SK-N-SH (cell line): Measurements from ENCODE around the gene MKRN1. TPM values are rescaled to one million over a fixed set of nuclear protein-coding genes. Genes with fewer than 3 reads are reported as not detected.

Experiments
- CTCF ChIA-PET: fragments of 300-600, 350-600 bp; formaldehyde crosslinking; extraction: SDS; loops from one replicate; lab custom pipeline; 2021; lab: Yijun Ruan, JAX
- POLR2A ChIA-PET: fragments of 350-600 bp; sonication (Branson Sonifier 250); formaldehyde crosslinking; extraction: SDS; loops from one replicate; lab custom pipeline; 2020; ENCODE audit warnings: antibody characterized with exemption, inconsistent platforms; lab: Yijun Ruan, JAX
- DNase-seq: peaks from one replicate; pipeline ENCODE4 v3.0.0; 2012
- H2AFZ ChIP-seq: fragments of 200-600 bp; sonication (generic); 2 replicates; pipeline ENCODE4 v1.8.1; 2016; ENCODE audit warnings: antibody characterized with exemption, mild to moderate bottlenecking, low read depth
- H3F3A ChIP-seq: fragments of 200-600 bp; sonication (generic); replicated peaks from 2 replicates; pipeline ENCODE3; 2016; ENCODE audit warnings: antibody characterized with exemption, mild to moderate bottlenecking; ENCODE audit not compliant: insufficient read depth
- H3K27ac ChIP-seq, 2 experiments: fragments of 200-500 bp in 1 of 2; fragments of 200-600 bp in 1 of 2; sonication (Bioruptor generic) in 1 of 2; sonication (generic), shearing (Covaris generic) in 1 of 2; 2 replicates each; pipeline versions ENCODE4 v1.5.1 to v1.6.1; 2014 to 2016; ENCODE audit warnings: low read depth in 2 of 2, inconsistent platforms in 1 of 2, low read length in 1 of 2, mild to moderate bottlenecking in 1 of 2, mixed read lengths in 1 of 2
- H3K27me3 ChIP-seq: fragments of 200-600 bp; sonication (generic), shearing (Covaris generic); 2 replicates; pipeline ENCODE4 v1.6.1; 2016; ENCODE audit warnings: mixed run types; ENCODE audit not compliant: insufficient read depth
- H3K36me3 ChIP-seq, 2 experiments: fragments of 200-500 bp in 1 of 2; fragments of 200-600 bp in 1 of 2; sonication (Bioruptor generic) in 1 of 2; sonication (generic) in 1 of 2; replicated peaks in 1 of 2; 2 replicates each; pipeline versions ENCODE3 to v1.5.1; 2014 to 2016; ENCODE audit warnings: low read length in 1 of 2, mild to moderate bottlenecking in 1 of 2; ENCODE audit not compliant: insufficient read depth in 2 of 2, control insufficient read depth in 1 of 2
- H3K4me1 ChIP-seq, 2 experiments: fragments of 200-500 bp in 1 of 2; fragments of 200-600 bp in 1 of 2; sonication (Bioruptor generic) in 1 of 2; sonication (generic), shearing (Covaris generic) in 1 of 2; 2 replicates each; pipeline versions ENCODE4 v1.5.1 to v1.6.1; 2014 to 2016; ENCODE audit warnings: low read depth in 1 of 2, low read length in 1 of 2, mixed run types in 1 of 2; ENCODE audit not compliant: insufficient read depth in 2 of 2, control insufficient read depth in 1 of 2
- H3K4me2 ChIP-seq: fragments of 200-600 bp; sonication (generic), shearing (Covaris generic); 2 replicates; pipeline ENCODE4 v1.6.1; 2017; ENCODE audit warnings: mixed run types
- H3K4me3 ChIP-seq, 2 experiments: fragments of 200-500 bp in 1 of 2; fragments of 200-600 bp in 1 of 2; sonication (Bioruptor generic) in 1 of 2; sonication (generic), shearing (Covaris generic) in 1 of 2; 2 replicates each; pipeline versions ENCODE4 v1.5.1 to v1.8.1; 2014 to 2016; ENCODE audit warnings: low read depth in 2 of 2, inconsistent platforms in 1 of 2, low read length in 1 of 2, mild to moderate bottlenecking in 1 of 2, mixed read lengths in 1 of 2, moderate library complexity in 1 of 2
- H3K79me2 ChIP-seq: fragments of 200-600 bp; sonication (generic); 2 replicates; pipeline ENCODE4 v1.8.1; 2017; ENCODE audit warnings: mild to moderate bottlenecking; ENCODE audit not compliant: insufficient read depth
- H3K9ac ChIP-seq: fragments of 200-600 bp; sonication (generic); 2 replicates; pipeline ENCODE4 v1.6.1; 2017; ENCODE audit warnings: mixed run types
- H3K9me2 ChIP-seq: fragments of 200-600 bp; sonication (generic); 2 replicates; pipeline ENCODE4 v1.6.1; 2017; ENCODE audit warnings: mixed run types
- H3K9me3 ChIP-seq: fragments of 200-600 bp; sonication (generic); 2 replicates; pipeline ENCODE4 v1.6.1; 2017; ENCODE audit warnings: mixed run types, mild to moderate bottlenecking, moderate library complexity
- H4K20me1 ChIP-seq: fragments of 200-600 bp; sonication (generic); 2 replicates; pipeline ENCODE4 v1.6.1; 2017; ENCODE audit warnings: mild to moderate bottlenecking, mixed run types; ENCODE audit not compliant: insufficient read depth
- ELF1 ChIP-seq: IDR thresholded peaks from 2 replicates; pipeline ENCODE4 v1.4.0; 2012
- EP300 ChIP-seq, 2 experiments: IDR thresholded peaks; 2 replicates each; pipeline versions ENCODE4 v1.4.0 to v1.6.1; 2012; ENCODE audit warnings: borderline replicate concordance in 1 of 2, low read depth in 1 of 2, low read length in 1 of 2
- EZH2phosphoT487 ChIP-seq: fragments of 200-600 bp; sonication (generic); IDR thresholded peaks from 2 replicates; pipeline ENCODE4 v1.6.1; 2017; ENCODE audit warnings: low read depth, mixed run types, mild to moderate bottlenecking, antibody characterized with exemption, moderate library complexity, borderline replicate concordance
- FOSL2 ChIP-seq: IDR thresholded peaks from 2 replicates; pipeline ENCODE4 v1.4.0; 2012; ENCODE audit warnings: low read depth, mild to moderate bottlenecking, moderate library complexity, borderline replicate concordance
- FOXJ3 ChIP-seq: sonication (generic); formaldehyde crosslinking; IDR thresholded peaks from 2 replicates; pipeline ENCODE4 v1.5.1; 2020; ENCODE audit warnings: mild to moderate bottlenecking, missing genetic modification reagents
- GABPA ChIP-seq: IDR thresholded peaks from 2 replicates; pipeline ENCODE4 v1.4.0; 2012; ENCODE audit warnings: low read depth, mild to moderate bottlenecking
- GATA2 ChIP-seq: sonication (generic); formaldehyde crosslinking; IDR thresholded peaks from 2 replicates; pipeline ENCODE4 v1.5.0; 2020; ENCODE audit warnings: mild to moderate bottlenecking, missing genetic modification reagents
- NFIC ChIP-seq: IDR thresholded peaks from 2 replicates; pipeline ENCODE4 v1.4.0; 2012; ENCODE audit warnings: borderline replicate concordance
- RCOR1 ChIP-seq: fragments of 150-350 bp; IDR thresholded peaks from 2 replicates; pipeline ENCODE4 v1.6.1; 2017; ENCODE audit warnings: antibody characterized with exemption, low read length
- RFX5 ChIP-seq: IDR thresholded peaks from 2 replicates; pipeline ENCODE4 v1.6.1; 2012; ENCODE audit warnings: mild to moderate bottlenecking, improper control_type of control experiment, low read length
- RXRA ChIP-seq: IDR thresholded peaks from 2 replicates; pipeline ENCODE4 v1.4.0; 2012; ENCODE audit warnings: low read depth, mild to moderate bottlenecking, borderline replicate concordance
- SIN3A ChIP-seq: IDR thresholded peaks from 2 replicates; pipeline ENCODE4 v1.6.1; 2012; ENCODE audit warnings: low read depth, mild to moderate bottlenecking, low read length, moderate library complexity, borderline replicate concordance
- TEAD4 ChIP-seq: IDR thresholded peaks from 2 replicates; pipeline ENCODE4 v1.4.0; 2012; ENCODE audit warnings: mild to moderate bottlenecking, borderline replicate concordance; ENCODE audit not compliant: insufficient read depth
- YY1 ChIP-seq: IDR thresholded peaks from 2 replicates; pipeline ENCODE4 v1.4.0; 2012; ENCODE audit warnings: low read depth, mild to moderate bottlenecking
- WGBS: methylation state at CpG from one replicate; pipeline ENCODE4 v1.1.6; 2017; ENCODE audit warnings: low lambda C conversion rate; 5-methylcytosine and 5-hydroxymethylcytosine counted together
- polyA plus RNA-seq, 3 experiments: library from polyadenylated mRNA; depleted of rRNA; stranded (reverse); fragments of >200 nt; gene quantifications; 2 replicates each; pipeline ENCODE4 v1.2.3, GENCODE V29; 2012
- TF ChIP-seq, protein P1 (sequence below): IDR thresholded peaks from 2 replicates; pipeline ENCODE4 v1.4.0; 2012; ENCODE audit warnings: low read depth
- TF ChIP-seq, protein P2 (sequence below): fragments of 150-350 bp; IDR thresholded peaks from 2 replicates; pipeline ENCODE4 v1.6.1; 2017; ENCODE audit warnings: antibody characterized with exemption, low read length, low read depth, borderline replicate concordance
- TF ChIP-seq, protein P3 (sequence below): fragments of 200-600 bp; sonication (generic); IDR thresholded peaks from 2 replicates; pipeline ENCODE4 v1.6.1; 2017; ENCODE audit warnings: antibody characterized with exemption, mild to moderate bottlenecking, moderate library complexity
- TF ChIP-seq, protein P4 (sequence below): fragments of 150-350 bp; IDR thresholded peaks from 2 replicates; pipeline ENCODE4 v1.6.1; 2016; ENCODE audit warnings: mild to moderate bottlenecking, low read depth, low read length
- TF ChIP-seq, protein P5 (sequence below): IDR thresholded peaks from 2 replicates; pipeline ENCODE4; 2012

The MKRN1 gene
- polyA plus RNA-seq, 1 of the 3 experiments (the other 2 are of a cell fraction) = 53.5 TPM

DNA sequence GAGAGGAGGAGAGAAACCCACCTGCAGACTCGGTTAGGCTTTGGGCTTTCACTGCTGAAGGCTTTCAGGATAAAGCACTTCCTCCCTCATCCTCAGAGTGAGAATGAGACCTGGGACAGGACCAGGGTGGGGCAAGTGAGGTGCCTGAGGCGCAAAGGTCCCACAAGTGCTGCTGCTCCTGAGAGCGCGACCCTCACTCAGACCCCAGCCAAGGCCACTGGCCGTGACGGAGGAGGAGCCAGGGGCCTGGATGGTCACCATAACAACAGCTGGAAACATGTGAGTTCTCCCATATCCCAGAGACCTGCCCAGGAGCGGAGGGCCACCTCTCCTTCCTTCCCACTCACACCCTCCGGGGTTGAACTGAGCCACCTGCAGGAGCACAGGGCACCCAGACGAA, 46.9 kb upstream of the MKRN1 start:
- TF ChIP-seq EZH2phosphoT487 = no peak
- TF ChIP-seq RXRA = no peak
- TF ChIP-seq RFX5 = no peak
- no peak for TF ChIP-seq SIN3A
- TF ChIP-seq FOXJ3 = no peak
- TF ChIP-seq, protein P1, sequence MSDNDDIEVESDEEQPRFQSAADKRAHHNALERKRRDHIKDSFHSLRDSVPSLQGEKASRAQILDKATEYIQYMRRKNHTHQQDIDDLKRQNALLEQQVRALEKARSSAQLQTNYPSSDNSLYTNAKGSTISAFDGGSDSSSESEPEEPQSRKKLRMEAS = no peak
- no peak for TF ChIP-seq GATA2 (CRISPR knock-in tag)
- TF ChIP-seq YY1 = no peak
- TF ChIP-seq EP300 (IDR thresholded peaks at IDR 0.05; ENCODE audit: borderline replicate concordance in 1 of 2, low read depth in 1 of 2, low read length in 1 of 2) = no peak
- TF ChIP-seq, protein P2, sequence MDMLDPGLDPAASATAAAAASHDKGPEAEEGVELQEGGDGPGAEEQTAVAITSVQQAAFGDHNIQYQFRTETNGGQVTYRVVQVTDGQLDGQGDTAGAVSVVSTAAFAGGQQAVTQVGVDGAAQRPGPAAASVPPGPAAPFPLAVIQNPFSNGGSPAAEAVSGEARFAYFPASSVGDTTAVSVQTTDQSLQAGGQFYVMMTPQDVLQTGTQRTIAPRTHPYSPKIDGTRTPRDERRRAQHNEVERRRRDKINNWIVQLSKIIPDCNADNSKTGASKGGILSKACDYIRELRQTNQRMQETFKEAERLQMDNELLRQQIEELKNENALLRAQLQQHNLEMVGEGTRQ = no peak
- H3K79me2 ChIP-seq = no peaks in the 10 kb centered on the region
- 92% methylated on average over 9 of the region's 9 CpGs for WGBS
- no peaks in the 10 kb centered on the region for H4K20me1 ChIP-seq
- DNase-seq = no peak
- H2AFZ ChIP-seq = no peak overlapping the region
- H3K4me3 ChIP-seq = no peak overlapping the region
- no peaks in the 10 kb centered on the region for H3K9me2 ChIP-seq
- H3K4me2 ChIP-seq = no peak overlapping the region
- no peak overlapping the region for H3K9ac ChIP-seq
- POLR2A ChIA-PET = interaction anchor here (0.9 kb wide), 1 partner anchor 8 kb away, joined by 3 read pairs; no protein-coding TSS in a partner anchor
- H3K27ac ChIP-seq = no peak overlapping the region
- CTCF ChIA-PET = interaction anchor here (0.5 to 3.2 kb wide), 4 partner anchors 9 to 127 kb away, joined by 3 to 32 read pairs (median 7); no protein-coding TSS in a partner anchor
- no peaks in the 10 kb centered on the region for H3K9me3 ChIP-seq
- H3K27me3 ChIP-seq = no peaks in the 10 kb centered on the region
- peaks cover 3% of the 10 kb centered on the region for H3F3A ChIP-seq
- no peaks in the 10 kb centered on the region for H3K36me3 ChIP-seq
- H3K4me1 ChIP-seq = no peaks in the 10 kb centered on the region

DNA sequence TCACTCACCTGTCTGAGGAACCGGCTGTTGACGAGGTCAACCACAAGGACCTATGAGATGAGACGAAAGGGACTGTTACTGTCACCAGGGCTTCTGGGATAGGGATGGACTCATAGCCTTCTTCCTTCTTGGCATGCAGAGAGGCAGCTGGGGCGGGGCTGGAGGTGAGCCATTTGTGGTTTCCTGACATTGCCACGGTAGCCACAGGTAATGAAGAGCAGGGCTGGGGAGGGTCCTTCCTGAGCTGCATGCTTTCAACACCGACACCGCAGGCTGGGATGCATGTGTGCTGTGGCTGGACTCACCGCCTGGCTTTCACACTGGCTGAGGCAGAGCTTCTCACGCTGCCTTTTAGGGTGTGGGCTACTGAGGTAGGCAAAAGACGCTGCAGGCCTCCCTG, 46.4 kb upstream of the MKRN1 start:
- POLR2A ChIA-PET = no interaction called here
- no peaks in the 10 kb centered on the region for H3K79me2 ChIP-seq
- CTCF ChIA-PET = interaction anchor here (0.6 to 3.2 kb wide), 6 partner anchors 8 to 485 kb away, joined by 3 to 32 read pairs (median 4); no protein-coding TSS in a partner anchor
- WGBS = 95% methylated on average over 10 of the region's 10 CpGs
- no peak for DNase-seq
- no peak overlapping the region for H3K27ac ChIP-seq
- no peaks in the 10 kb centered on the region for H3K4me1 ChIP-seq
- H3F3A ChIP-seq = peaks cover 3% of the 10 kb centered on the region
- no peak overlapping the region for H3K4me2 ChIP-seq
- H3K27me3 ChIP-seq = no peaks in the 10 kb centered on the region
- no peaks in the 10 kb centered on the region for H3K36me3 ChIP-seq
- H4K20me1 ChIP-seq = no peaks in the 10 kb centered on the region
- TF ChIP-seq ELF1 (no peak), NFIC (no peak), RFX5 (no peak), GABPA (no peak), RCOR1 (no peak), FOSL2 (no peak), RXRA (no peak), TEAD4 (no peak), EZH2phosphoT487 (no peak)
- TF ChIP-seq, protein P1 = no peak
- TF ChIP-seq, protein P3, sequence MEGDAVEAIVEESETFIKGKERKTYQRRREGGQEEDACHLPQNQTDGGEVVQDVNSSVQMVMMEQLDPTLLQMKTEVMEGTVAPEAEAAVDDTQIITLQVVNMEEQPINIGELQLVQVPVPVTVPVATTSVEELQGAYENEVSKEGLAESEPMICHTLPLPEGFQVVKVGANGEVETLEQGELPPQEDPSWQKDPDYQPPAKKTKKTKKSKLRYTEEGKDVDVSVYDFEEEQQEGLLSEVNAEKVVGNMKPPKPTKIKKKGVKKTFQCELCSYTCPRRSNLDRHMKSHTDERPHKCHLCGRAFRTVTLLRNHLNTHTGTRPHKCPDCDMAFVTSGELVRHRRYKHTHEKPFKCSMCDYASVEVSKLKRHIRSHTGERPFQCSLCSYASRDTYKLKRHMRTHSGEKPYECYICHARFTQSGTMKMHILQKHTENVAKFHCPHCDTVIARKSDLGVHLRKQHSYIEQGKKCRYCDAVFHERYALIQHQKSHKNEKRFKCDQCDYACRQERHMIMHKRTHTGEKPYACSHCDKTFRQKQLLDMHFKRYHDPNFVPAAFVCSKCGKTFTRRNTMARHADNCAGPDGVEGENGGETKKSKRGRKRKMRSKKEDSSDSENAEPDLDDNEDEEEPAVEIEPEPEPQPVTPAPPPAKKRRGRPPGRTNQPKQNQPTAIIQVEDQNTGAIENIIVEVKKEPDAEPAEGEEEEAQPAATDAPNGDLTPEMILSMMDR = no peak
- TF ChIP-seq, protein P4, sequence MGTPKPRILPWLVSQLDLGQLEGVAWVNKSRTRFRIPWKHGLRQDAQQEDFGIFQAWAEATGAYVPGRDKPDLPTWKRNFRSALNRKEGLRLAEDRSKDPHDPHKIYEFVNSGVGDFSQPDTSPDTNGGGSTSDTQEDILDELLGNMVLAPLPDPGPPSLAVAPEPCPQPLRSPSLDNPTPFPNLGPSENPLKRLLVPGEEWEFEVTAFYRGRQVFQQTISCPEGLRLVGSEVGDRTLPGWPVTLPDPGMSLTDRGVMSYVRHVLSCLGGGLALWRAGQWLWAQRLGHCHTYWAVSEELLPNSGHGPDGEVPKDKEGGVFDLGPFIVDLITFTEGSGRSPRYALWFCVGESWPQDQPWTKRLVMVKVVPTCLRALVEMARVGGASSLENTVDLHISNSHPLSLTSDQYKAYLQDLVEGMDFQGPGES = no peak
- TF ChIP-seq, protein P5, sequence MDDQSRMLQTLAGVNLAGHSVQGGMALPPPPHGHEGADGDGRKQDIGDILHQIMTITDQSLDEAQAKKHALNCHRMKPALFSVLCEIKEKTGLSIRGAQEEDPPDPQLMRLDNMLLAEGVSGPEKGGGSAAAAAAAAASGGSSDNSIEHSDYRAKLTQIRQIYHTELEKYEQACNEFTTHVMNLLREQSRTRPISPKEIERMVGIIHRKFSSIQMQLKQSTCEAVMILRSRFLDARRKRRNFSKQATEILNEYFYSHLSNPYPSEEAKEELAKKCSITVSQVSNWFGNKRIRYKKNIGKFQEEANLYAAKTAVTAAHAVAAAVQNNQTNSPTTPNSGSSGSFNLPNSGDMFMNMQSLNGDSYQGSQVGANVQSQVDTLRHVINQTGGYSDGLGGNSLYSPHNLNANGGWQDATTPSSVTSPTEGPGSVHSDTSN = no peak
- no peak overlapping the region for H3K4me3 ChIP-seq
- H3K9ac ChIP-seq = no peak overlapping the region
- H2AFZ ChIP-seq = no peak overlapping the region
- no peaks in the 10 kb centered on the region for H3K9me3 ChIP-seq
- no peaks in the 10 kb centered on the region for H3K9me2 ChIP-seq
